NCI-H748 (cell line): ENCODE measurements around the gene LPCAT3.

Experiments
- DNase-seq: peaks from one replicate; lab custom pipeline; 2025; ENCODE audit not compliant: unreplicated experiment; lab: John Stamatoyannopoulos, UW

LPCAT3 gene

DNA sequence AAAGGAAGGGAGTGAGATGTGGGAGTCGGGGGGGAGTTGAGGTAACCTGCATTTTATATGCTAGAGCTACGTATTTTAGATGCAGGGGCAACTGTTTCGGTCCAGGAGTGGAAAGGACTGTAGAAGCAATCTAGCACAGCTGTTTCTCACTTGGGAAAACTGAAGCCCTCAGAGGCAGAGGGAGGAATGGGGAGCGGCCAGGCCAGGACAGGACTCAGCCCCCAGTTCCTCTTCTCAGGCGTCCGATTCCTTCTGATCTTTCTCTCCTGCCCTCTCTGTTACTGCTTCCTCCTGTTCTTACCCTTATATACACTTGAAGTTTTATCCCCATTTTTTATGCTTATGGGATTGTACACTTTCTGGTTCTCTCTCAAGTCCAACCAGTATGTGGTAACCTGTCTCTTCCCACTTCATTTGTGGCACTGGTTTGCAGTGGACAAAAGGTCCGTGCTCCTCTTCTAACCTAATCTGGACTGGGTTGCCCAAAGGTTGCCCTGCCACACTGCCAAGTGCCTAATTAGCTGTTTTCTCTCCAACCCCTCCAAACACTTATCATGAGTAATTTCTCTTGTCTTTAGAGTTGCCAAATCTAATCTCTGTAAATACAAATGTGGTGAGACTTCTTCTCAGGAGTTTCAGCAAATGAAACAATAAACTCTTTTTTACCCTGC lies 16.2 kb downstream of the LPCAT3 start:
- no peak for DNase-seq

DNA sequence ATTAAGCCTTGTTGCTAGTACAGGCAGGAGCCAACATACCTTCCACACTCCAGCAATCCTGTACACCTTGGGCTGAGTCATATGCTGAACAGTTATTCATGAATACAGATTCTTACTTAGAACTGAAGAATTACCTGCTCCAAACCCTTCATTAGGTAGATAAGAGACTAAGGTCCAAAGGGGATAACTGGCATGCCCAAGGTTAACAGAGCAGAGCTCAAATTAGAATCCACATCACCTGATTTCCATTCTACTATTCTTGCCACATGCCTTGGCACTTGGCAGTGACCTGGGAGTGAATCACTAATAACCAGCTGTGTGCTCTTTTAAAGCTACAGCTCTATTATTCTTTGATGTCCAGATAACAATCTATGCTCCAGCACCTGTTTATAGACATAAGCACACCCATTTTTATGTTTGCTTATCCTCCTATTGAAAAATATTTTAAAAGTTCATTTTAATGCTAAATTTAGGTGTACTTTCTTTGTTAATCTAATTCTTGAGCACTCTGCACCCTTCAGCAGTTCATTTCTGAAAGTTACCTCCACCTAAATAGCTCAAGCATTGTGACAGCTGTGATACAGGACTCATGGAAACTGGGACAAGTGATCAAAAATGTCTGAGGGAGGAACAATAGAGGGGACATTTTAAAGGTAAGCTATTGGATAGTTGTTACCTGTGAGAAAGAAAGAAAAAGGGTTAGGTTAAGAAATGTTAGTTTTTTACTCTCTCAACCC lies 19.4 kb downstream of the LPCAT3 start:
- no peak for DNase-seq

DNA sequence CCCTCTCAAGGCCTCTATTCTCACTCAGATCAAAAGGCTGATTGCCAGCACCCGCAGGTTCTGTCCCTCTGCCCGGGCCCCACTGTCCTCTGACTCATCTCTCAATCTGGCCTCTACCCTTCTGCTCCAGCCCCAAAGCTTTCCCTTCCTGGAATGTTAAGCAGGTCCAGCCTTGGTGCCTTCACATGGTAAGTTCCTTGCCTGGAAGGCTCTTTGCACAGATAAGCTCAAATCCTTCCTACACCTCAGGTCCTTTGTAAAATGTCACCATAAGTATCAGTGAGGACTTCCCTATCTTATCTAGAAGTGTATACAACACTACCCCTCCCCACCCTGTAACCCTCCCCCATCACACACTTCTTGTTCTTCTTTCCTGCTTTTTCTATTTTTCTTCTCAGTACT lies 22.2 kb downstream of the LPCAT3 start:
- DNase-seq: no peak

DNA sequence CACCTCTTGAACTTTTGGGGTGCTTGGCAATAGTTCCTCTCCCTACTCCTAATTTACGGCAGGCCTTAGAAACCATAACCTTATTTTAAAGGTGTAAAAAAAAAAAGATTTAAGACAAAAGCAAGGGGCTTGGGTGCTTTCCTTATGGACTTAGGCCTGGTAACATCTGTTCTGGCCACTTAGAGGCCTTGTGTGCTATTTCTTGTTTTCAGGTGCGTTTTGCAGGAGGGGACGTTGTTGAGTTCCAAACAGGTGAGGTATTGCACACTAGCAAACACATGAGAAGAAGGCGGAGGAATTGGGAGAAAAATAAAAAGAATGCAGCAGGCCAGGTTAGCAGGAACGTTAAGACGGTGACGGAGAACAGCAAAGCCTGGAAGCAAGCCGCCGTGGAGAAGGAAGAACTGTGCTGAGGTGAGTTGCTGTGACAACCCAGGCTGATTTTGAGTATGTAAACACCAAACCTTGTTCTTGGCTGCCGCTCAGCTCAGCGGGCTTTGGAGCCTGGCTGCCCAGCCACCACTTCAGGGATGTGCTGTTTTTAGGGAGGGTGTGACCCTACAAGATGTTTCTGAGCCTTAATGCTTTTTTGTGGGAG lies 30.2 kb downstream of the LPCAT3 start:
- DNase-seq: no peak

DNA sequence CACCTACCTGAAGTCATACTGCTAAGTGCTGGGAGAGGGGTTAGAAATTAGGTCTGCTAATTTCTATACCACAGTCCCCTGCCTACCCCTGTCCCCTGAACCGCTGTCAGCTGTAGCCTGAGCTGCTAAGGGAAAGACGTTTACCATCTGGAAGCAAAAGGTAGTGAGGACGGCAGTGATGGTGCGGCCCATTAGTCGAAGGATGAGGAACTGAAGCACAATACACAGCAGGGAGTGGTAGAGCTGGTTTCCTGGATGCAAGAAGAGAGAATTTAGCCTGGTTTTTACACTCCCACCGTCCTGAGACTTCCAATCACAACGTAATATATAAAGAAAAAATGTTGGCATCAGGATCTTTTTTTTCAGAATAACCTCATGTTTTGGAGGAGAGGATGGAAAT lies 35.7 kb downstream of the LPCAT3 start:
- DNase-seq: no peak

DNA sequence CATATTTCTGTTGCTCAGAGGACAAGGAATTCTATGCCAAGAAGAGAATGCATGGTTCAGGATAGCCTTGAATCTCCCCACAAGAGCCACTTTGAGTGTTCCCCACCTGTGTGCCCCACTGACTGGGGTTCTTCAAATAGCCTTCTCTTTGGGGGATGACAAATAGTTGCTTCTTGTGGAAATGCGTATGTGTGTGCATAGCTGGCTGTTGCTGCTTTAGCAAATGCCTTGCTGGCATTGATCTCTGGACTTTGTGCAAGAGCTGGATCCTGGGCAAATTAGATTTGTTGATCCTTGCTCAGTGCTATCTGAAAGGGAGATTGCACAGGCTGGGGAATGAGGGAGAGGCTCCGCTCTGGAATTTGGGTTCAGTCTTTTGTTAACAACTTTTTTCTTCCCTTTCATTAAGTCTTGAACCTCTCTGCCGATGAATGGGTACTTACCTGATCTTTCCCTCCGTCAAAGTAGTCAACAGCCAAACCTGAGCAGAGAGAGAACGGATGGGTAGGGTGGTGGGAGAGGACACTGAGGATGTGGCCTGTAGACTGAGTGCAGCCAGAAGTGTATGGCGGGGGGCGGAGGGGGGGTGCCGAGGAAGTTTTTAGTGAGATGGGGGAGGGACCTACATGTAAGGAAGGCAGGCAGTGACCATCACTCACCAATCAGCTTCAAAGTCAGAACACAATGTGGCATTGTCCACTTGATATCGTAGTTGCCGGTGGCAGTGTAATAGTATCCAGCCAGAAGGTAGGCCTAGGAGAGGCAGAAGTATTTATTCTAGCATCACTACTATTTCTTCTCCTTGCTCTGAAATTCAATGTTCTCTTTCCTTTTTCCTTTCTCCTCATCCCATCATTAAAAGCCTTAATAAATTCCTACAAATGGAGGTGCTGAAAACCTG lies 36.9 kb downstream of the LPCAT3 start:
- DNase-seq: no peak

DNA sequence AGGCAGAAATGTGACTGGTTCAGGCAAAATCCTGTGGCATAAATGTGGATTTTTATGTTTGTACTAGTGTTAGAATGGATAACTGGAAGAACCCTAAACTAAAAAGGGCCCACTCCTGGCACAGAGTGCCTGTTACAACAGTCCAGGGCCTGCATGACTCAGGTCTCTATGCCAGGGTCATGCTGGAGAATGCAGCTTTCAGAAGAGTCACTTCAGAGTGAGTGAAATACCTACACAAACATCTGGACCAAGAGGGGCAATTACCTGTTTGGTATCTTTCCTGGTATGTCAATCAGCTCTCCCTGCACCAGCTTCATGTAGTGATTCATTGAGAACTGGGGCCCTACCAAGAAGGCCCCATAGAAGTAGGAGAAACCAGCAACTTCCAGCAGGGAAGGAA lies 37.5 kb downstream of the LPCAT3 start:
- DNase-seq: no peak

DNA sequence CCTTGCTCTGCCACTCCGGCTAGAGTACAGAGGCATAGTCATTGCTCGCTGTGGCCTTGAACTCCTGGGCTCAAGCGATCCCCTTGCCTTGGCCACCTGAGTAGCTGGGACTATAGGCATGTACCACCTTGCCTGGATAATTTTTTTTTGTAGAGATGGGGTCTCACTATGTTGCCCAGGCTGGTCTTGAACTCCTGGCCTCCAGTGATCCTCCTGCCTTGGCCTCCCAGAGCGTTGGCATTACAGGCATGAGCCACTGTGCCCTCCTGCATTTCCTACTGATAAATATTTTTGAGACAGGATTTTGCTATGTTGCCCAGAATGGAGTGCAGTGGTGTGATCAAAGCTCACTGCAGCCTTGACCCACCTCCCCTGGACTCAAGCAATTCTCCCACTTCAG lies 38.2 kb downstream of the LPCAT3 start:
- DNase-seq: no peak

DNA sequence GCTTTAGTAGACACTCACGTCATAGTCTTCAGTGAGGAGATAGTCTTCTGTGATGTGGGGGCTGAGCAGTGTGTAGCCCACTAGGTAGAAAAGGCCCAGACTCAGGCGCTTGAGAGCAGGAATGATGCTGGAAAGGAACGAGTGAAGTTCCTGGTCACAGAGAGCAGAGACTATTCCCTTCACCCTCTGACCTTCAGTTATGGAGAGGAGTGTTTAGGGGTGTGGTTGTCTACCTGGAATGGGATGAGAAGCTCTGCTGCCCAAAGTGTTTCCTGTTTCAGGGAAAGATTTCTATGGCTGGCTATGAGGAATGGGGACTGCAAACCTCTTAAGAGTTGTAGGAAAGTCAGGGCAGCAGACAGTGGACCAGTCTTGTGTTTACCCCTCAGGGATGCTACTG lies 38.8 kb downstream of the LPCAT3 start:
- DNase-seq: no peak

DNA sequence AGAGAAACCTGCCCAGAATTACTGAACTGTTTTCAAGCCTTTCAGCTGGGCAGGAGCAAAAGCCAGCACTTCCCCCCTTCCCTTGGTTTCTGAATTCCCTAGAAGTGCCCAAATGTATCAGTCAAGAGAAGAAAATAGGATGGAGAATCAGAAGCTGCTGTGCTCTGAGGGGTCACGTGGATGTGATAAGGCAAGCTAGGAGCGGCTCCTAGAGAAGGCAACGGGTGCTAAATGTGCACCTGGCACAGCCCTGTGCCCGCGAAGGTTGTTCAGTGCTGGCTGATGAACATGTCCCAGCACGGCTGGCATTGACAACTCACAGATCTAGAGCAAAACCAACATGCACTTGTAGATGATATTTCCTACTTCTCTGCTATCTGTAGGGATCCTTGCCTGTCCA lies 39.3 kb downstream of the LPCAT3 start:
- DNase-seq: no peak

DNA sequence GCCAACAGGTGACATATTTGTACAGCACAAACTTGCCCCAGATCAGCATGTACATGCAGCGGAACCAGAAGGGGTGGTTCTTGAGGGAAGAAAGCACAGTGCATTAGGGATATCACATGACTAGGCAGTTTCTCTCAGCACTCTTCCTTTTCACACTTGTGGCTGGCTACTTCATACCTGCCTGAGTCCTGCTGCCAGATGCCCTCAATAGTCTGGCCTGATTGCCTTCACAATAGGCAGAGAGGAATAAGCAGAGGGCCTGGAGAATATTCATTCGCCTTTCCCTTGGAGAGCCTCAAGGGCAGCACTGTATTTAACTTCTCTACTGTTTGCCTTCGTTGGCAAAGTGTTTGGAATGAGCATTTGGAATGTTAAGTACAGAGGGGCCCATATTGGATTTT lies 39.7 kb downstream of the LPCAT3 start:
- DNase-seq: no peak

DNA sequence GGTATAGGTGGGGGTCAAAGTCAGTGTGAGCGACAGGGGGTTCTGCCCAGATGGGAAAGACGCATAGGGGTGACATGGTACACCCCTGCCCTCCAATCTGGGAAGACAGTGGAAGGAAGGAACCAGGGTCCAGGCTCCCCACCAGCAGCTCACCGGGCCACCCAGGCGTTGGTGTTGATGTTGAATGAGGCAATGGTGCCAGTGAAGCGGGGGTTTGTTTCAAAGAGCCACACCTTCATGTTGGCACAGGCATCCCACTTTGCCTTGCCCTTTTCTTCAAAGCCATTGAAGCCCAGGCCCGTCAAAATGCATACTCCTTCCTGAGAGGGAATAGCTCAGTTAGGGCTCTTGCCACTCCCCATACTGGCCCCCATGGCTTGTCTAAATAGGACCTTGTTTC lies 40.1 kb downstream of the LPCAT3 start:
- DNase-seq: no peak

DNA sequence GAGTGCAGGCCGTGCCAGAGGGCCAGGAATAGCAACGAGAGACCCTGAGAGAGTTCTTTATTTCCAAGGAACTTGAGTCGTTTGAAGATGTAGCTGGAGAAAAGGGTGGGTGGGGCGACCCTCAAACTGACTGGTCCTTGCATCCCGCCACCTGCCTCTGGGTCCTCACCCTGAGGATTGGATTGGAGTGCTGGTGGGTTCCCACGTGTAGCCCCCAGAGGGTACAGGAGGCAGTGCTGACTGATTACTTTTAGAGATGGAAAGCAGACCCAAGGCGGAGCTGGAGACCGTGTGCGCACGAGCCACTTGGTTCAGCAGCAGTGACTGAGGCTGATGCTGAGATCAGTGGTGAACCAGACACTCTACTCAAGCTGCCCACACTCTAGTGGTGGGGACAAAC lies 40.6 kb downstream of the LPCAT3 start:
- no peak for DNase-seq

DNA sequence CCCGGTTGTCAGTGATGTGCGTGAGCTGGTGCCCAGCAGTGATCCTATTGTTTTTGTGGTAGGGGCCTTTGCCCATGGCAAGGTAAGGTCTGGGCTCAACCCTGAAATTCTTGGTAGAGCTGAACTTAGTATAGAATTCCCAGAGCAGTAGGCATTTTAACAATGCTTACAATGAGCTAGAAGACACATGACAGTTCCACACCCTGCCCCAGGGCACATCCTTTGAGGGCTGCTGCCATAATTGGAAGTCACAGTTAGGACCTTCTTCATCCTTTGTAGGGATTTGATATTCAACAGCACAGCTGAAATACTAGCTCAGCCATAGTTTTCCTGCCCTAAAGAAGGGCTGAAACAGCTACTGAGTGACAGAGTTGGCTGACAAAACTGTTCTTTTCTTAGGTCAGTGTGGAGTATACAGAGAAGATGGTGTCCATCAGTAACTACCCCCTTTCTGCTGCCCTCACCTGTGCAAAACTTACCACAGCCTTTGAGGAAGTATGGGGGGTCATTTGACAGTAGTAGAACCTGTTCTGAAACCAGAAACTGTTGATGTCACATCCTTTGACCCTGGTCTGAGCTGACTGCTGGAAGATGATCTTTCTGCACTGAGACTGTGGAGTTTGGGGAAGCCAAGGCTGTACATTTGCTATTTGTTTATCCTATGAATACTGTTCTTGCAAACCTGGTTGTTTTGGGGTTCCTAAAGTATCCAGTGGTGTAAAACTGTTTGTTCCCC lies 42.8 kb downstream of the LPCAT3 start:
- no peak for DNase-seq

DNA sequence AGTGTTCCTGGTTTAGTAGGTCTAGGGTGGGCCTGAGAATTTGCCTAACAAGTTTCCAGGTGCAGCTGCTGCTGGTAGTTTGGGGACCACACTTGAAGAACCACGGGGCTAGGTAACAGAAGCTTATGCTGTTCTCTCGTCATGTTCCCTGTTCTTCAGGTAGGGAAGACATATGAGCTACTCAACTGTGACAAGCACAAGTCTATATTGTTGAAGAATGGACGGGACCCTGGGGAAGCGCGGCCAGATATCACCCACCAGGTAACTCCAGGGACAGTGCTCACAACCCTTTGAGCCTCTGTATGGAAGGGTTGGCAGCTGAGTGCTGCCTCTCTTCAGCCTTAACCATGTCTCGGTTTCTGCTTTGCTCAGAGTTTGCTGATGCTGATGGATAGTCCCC lies 44.1 kb downstream of the LPCAT3 start:
- DNase-seq: no peak

DNA sequence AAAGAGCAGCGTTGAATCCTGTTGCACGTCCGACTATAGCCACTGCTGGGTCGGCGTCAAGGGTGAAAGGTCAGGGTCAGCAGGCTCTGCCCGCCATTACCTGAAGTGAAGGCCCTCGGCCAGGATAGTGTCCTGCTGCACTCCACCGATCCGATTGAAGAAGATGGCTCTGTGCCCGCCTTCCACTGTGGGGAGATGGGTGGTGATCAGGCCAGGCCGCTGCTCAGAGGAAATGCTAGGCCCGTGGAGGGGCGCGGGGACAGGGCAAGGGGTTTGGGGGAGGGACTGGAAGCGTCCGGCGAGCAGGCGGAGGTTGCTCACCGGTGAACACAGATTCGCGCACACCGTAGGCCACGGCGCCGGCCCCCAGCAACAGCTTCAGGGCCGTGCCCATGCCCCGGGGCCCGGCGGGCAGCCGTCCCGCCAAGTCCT lies 48.2 kb downstream of the LPCAT3 start:
- no peak for DNase-seq

DNA sequence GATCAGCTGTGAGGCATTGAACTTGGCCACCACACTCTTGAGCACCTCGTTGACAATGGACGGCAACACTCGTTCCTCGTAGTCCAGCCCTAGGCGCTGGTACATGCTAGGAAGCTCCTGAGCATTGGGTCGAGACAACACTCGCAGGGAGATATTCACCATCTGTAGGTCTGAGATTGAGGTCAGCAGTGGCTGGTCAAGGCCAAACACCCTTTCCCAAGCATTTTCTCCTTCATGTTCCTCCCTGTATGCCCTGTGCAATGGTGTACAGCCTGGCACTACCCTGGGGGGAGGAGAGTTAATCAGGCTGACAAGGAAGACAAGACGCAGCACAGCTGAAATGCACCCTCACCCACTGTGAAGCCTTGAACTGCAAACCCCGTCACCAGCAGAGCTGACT lies 49.9 kb downstream of the LPCAT3 start:
- DNase-seq: no peak

DNA sequence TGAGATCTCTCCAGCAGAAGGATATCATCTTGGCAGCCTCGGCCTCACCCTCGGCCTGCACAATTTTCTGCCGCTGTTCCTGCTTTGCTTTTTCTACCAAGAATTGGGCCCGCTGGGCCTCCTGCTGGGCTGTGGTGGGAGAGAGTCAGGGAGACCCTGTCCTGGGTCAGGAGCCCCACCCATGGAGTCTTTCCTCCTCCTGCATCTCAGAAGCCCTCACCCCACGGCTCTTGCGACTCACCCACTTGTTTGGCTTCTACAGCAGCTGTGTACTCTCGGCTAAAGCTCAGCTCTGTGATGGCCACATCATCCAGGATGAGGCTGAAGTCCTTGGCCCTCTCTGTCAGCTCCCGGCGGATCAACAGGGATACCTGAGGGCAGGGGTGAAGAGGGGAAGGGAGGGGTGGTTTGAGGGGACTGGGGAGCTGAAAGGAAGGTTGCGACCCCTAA lies 50.6 kb downstream of the LPCAT3 start:
- no peak for DNase-seq

DNA sequence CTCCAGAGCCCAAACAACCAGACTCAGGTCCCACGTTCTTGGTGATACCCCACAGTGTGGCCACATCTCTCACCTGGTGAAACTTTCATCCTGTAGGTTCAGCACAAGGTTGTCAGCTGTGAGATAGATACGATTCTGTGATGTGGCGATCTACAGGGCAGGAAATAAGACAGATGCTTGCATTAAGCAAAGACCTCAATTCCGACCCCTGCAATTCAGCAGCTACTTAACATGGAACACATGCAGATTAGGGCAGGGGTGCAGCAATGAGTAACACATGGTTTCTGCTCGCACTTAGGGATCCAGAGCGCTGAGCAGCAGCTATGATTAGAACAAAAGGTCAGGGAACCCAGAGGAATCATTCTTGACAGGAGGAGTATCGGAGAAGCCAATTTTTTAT lies 51.9 kb downstream of the LPCAT3 start:
- DNase-seq: no peak

DNA sequence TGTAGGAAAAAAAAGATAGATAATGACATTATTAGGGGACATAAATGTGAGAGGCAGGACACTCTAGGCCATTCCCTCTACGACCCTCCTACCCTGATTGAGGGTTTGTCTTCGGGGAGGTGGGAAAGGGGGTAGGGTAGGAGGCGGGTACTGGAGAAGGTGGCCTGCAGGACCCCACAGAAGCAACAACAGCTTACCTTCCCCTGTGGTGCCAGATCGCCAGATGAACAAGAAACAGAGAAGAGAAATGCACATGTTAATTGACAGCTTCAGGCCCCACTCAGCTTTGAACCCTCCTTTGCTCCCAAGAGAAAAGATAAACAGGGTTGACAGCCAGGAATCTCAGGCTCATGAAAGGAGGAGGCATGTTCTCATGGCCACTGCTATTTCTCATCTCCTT lies 52.6 kb downstream of the LPCAT3 start:
- no peak for DNase-seq
